ENCODE results near the gene PCDH1. TPM values are rescaled to one million over a fixed set of nuclear protein-coding genes. Genes with fewer than 3 reads are reported as not detected.

The PCDH1 gene
- total and polyA plus RNA-seq, 2 of the 8 experiments (the other 6 are each of a cell fraction or from before 2014, with no cell fraction given) = 101 to 102 TPM

DNA sequence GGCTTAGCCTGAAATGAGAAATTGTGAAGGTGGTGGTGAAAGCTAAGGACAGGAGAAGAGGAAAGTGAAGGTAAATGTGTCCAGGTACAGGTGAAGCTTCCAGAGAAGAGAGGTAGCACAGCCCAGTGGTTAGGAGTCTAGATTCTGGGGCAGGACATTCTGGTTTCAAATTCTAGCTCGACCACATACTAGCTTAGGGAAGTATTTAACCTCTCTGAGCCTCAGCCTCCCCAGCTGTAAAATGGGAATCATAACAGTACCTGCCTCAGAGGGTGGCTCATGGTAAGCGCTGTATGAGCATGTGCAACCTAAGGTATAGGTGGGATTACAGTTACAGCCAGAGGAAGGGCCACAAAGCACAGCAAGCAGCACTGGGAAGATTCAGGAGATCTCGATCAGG is 55.2 kb downstream of the PCDH1 start:
- Histone ChIP-seq H3K27me3 (replicated peaks in 1 of 4; ENCODE audit: control insufficient read depth in 3 of 4, extremely low read depth in 1 of 4, insufficient read depth in 3 of 4, low read length in 3 of 4) (no peaks in the 10 kb centered on the region), H4K20me1 (replicated peaks in 1 of 2; ENCODE audit: control insufficient read depth in 1 of 2, insufficient read depth in 2 of 2, low read length in 2 of 2) (no peaks in the 10 kb centered on the region), H3K14ac (ENCODE audit: insufficient read length) (no peak overlapping the region), H2BK120ac (replicated peaks; ENCODE audit: low read depth, low read length) (no peak overlapping the region), H2BK20ac (ENCODE audit: low read length) (peak overlapping the region; percentile 97), H4K5ac (ENCODE audit: insufficient read length, low read depth, low read length) (no peak overlapping the region), H3K4me2 (ENCODE audit: insufficient read depth in 1 of 2, low read depth in 2 of 2, low read length in 2 of 2) (no peak overlapping the region), H3K56ac (replicated peaks; ENCODE audit: insufficient read length, low read depth, low read length) (no peak overlapping the region), H2AFZ (ENCODE audit: low read length) (no peak overlapping the region), H2BK5ac (ENCODE audit: low read depth, low read length) (peak overlapping the region; percentile 20; the same call in 1 of the 2 replicates), H3K23ac (ENCODE audit: insufficient read length) (no peak overlapping the region), H3K4ac (replicated peaks; ENCODE audit: insufficient read length, low read depth, low read length) (no peak overlapping the region), H3K4me3 (ENCODE audit: extremely low read depth in 1 of 4, insufficient read depth in 2 of 4, low read depth in 3 of 4, low read length in 4 of 4) (no peak overlapping the region), H3K23me2 (ENCODE audit: low read depth, low read length) (no peaks in the 10 kb centered on the region), H3K36me3 (ENCODE audit: control insufficient read depth in 2 of 4, insufficient read depth in 4 of 4, low read length in 3 of 4) (no peaks in the 10 kb centered on the region), H2AK5ac (ENCODE audit: low read depth, low read length) (peak overlapping the region; percentile 86), H2BK12ac (ENCODE audit: low read depth, low read length) (peak overlapping the region; percentile 90), H4K91ac (replicated peaks; ENCODE audit: insufficient read length, low read length) (no peak overlapping the region), H3K79me2 (ENCODE audit: control insufficient read depth in 1 of 2, insufficient read depth in 2 of 2, low read length in 2 of 2) (no peaks in the 10 kb centered on the region), H3K4me1 (replicated peaks in 1 of 4; ENCODE audit: control insufficient read depth in 3 of 4, insufficient read depth in 4 of 4, low read length in 3 of 4) (peaks cover 13 to 26% (median 20%) of the 10 kb centered on the region in 4 experiments), H3K79me1 (ENCODE audit: low read depth, low read length) (no peaks in the 10 kb centered on the region), H3K9me3 (ENCODE audit: insufficient read depth in 2 of 2, low read depth in 1 of 2, low read length in 1 of 2) (no peaks in the 10 kb centered on the region), H3K18ac (ENCODE audit: extremely low read depth, low read length) (no peak overlapping the region), H4K8ac (ENCODE audit: extremely low read depth, insufficient read depth, low read length) (no peak overlapping the region), H3K27ac (ENCODE audit: low read depth, low read length) (no peak overlapping the region), H2BK15ac (ENCODE audit: low read length) (peak overlapping the region; percentile 73; the same call in 1 of the 2 replicates), H3K9ac (replicated peaks in 1 of 4; ENCODE audit: extremely low read depth in 1 of 4, low read depth in 3 of 4, low read length in 3 of 4) (no peak overlapping the region)
- TF ChIP-seq TAF1 (IDR thresholded peaks at IDR 0.05; ENCODE audit: low read depth, low read length) (no peak), YY1 (IDR thresholded peaks at IDR 0.05; ENCODE audit: low read depth, low read length) (no peak), JUND (IDR thresholded peaks at IDR 0.05; ENCODE audit: low read length) (no peak), SIX5 (IDR thresholded peaks at IDR 0.05; ENCODE audit: low read depth, low read length) (no peak), CHD1 (IDR thresholded peaks at IDR 0.05; ENCODE audit: low read depth, low read length) (no peak), POLR2A (IDR thresholded peaks at IDR 0.05; ENCODE audit: control extremely low read depth in 1 of 2, low read depth in 2 of 2, low read length in 2 of 2) (no peak), GTF2F1 (IDR thresholded peaks at IDR 0.05; ENCODE audit: borderline replicate concordance, low read depth, low read length) (no peak), POU5F1 (IDR thresholded peaks at IDR 0.05; ENCODE audit: low read depth, low read length) (no peak), KDM1A (IDR thresholded peaks at IDR 0.05; ENCODE audit: borderline replicate concordance, low read length) (no peak)
- WGBS, 2 experiments (ENCODE audit: extremely low coverage in 1 of 2, insufficient coverage in 1 of 2, insufficient read length in 1 of 2, insufficient replicate concordance in 2 of 2, low coverage in 1 of 2, low lambda C conversion rate in 2 of 2, missing lambda C conversion rate in 1 of 2) = 94% methylated on average over 3 of the region's 3 CpGs; no CpG with 5 or more reads in 1 of the 2 experiments
- no peak for FAIRE-seq
- DNase-seq (ENCODE audit: low read depth in 1 of 2, low spot score in 2 of 2) = no peak
- POLR2A ChIA-PET (ENCODE audit: partially characterized antibody) = interaction anchor here (0.7 to 14.8 kb wide), 6 partner anchors 9 to 189 kb away, joined by 3 to 160 read pairs (median 7); partner anchors contain the start of genes GNPDA1 and PCDH1
- CTCF ChIA-PET (ENCODE audit: partially characterized antibody) = interaction anchor here (0.8 to 14.3 kb wide), 22 partner anchors 9 to 154 kb away, joined by 3 to 232 read pairs (median 4); partner anchors contain the start of genes PCDH1 and PCDH12

Data from H1 (cell line).